Sigmoid colon (tissue), 4 donors: ENCODE results near the gene CHMP4A.

Source experiments
- EP300 ChIP-seq, 4 donors: sonication (generic); formaldehyde crosslinking; IDR thresholded peaks; one replicate each; pipeline ENCODE4 v1.6.1; 2017; ENCODE audit warnings: antibody characterized with exemption in 4 of 4
- POLR2A ChIP-seq, 2 donors: fragments of 450-650 bp; IDR thresholded peaks; one replicate each; pipeline ENCODE4 v1.6.1; 2016; ENCODE audit warnings: antibody characterized with exemption in 2 of 2, mild to moderate bottlenecking in 2 of 2, moderate library complexity in 2 of 2
- POLR2AphosphoS5 ChIP-seq, 4 donors: sonication (generic); formaldehyde crosslinking; IDR thresholded peaks; one replicate each; pipeline ENCODE4 v1.6.1; 2017; ENCODE audit warnings: antibody characterized with exemption in 4 of 4
- TF ChIP-seq, protein P1 (sequence below), 4 experiments: fragments of 450-650 bp in 3 of 4; fragments of 200-600 bp in 1 of 4; IDR thresholded peaks; one replicate each; pipeline ENCODE4 v1.5.1; 2016 to 2019; ENCODE audit warnings: antibody characterized with exemption in 4 of 4, mild to moderate bottlenecking in 3 of 4, moderate library complexity in 2 of 4

DNA sequence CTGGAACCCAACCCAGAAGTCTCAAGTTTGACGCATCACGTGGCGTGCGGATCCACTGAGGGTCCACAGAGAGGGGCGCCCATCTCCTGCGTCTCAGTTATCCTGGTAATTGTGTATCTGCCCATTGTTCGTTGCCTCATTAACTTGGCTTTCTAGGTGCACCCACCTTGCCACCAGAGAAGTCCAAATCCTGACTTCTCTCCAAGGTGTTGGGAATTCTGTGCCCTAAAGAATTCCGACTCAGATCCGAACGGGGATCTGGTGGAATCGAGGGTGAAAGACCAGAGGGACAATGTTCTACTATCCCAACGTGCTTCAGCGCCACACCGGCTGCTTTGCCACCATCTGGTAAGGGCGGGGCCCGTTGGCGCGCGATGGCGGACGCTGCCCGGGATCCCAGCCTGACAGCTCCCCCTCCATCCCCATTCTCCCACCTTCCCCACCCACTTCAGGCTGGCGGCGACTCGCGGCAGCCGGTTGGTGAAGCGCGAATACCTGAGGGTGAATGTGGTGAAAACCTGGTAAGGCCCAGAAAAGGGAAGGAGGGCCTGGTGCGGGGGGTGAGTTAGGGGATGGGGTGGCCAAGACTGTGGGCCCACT is 40.9 kb downstream of the CHMP4A start:
- TF ChIP-seq POLR2A (IDR thresholded peaks at IDR 0.05): no peak
- TF ChIP-seq, protein P1, sequence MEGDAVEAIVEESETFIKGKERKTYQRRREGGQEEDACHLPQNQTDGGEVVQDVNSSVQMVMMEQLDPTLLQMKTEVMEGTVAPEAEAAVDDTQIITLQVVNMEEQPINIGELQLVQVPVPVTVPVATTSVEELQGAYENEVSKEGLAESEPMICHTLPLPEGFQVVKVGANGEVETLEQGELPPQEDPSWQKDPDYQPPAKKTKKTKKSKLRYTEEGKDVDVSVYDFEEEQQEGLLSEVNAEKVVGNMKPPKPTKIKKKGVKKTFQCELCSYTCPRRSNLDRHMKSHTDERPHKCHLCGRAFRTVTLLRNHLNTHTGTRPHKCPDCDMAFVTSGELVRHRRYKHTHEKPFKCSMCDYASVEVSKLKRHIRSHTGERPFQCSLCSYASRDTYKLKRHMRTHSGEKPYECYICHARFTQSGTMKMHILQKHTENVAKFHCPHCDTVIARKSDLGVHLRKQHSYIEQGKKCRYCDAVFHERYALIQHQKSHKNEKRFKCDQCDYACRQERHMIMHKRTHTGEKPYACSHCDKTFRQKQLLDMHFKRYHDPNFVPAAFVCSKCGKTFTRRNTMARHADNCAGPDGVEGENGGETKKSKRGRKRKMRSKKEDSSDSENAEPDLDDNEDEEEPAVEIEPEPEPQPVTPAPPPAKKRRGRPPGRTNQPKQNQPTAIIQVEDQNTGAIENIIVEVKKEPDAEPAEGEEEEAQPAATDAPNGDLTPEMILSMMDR (IDR thresholded peaks at IDR 0.05): no peak
- no peak for TF ChIP-seq EP300 (IDR thresholded peaks at IDR 0.05)
- no peak for TF ChIP-seq POLR2AphosphoS5 (IDR thresholded peaks at IDR 0.05)
